Renal cortex interstitium (tissue), 15 donors: ENCODE measurements around the gene WDR27. TPM values are rescaled to one million over a fixed set of nuclear protein-coding genes. Genes with fewer than 3 reads are reported as not detected.

Source experiments
- DNase-seq, 11 donors: peaks; one replicate each; pipeline ENCODE4 v3.0.0-alpha.2; 2013; ENCODE audit warnings: low read depth in 9 of 11, low spot score in 4 of 11; ENCODE audit errors: extremely low read depth in 1 of 11
- long read RNA-seq, 16 experiments: transcript quantifications; one replicate each; lab custom pipeline, GENCODE V29; 2026
- polyA plus RNA-seq, 3 donors: library from polyadenylated mRNA; unstranded; fragments of 120-200 nt; gene quantifications; one replicate each; pipeline ENCODE4 v1.2.1, GENCODE V29; 2013; ENCODE audit not compliant: insufficient read length in 3 of 3

Gene WDR27
- 100 to 1,000 TPM in 1 of 3 donors, 10 to 100 TPM in 2; 44.0 to 105 (median 56.7) TPM for polyA plus RNA-seq
- long read RNA-seq, donor 1, partial matches to known transcripts: 0 of 1 reads
- long read RNA-seq, donor 1, other reads (novel, unspliced or antisense): 0 of 1 reads
- long read RNA-seq, donor 2, partial matches to known transcripts: 0 of 1 reads
- long read RNA-seq, donor 2, other reads (novel, unspliced or antisense): 0 of 1 reads
- long read RNA-seq, donor 3, partial matches to known transcripts: 0 of 2 reads
- long read RNA-seq, donor 3, other reads (novel, unspliced or antisense): 0 of 2 reads
- long read RNA-seq, donor 4, partial matches to known transcripts: 30 of 33 reads
- long read RNA-seq, donor 4, other reads (novel, unspliced or antisense): 0 of 33 reads
- long read RNA-seq, donor 5: 0 reads
- long read RNA-seq, donor 6, partial matches to known transcripts: 0 of 4 reads
- long read RNA-seq, donor 6, other reads (novel, unspliced or antisense): 0 of 4 reads
- long read RNA-seq, donor 7: 0 reads
- long read RNA-seq, donor 8: 0 reads
- long read RNA-seq, donor 9, partial matches to known transcripts: 5 of 6 reads
- long read RNA-seq, donor 9, other reads (novel, unspliced or antisense): 0 of 6 reads
- long read RNA-seq, donor 10, partial matches to known transcripts: 6 of 7 reads
- long read RNA-seq, donor 10, other reads (novel, unspliced or antisense): 0 of 7 reads
- long read RNA-seq, donor 11, partial matches to known transcripts: 5 of 7 reads
- long read RNA-seq, donor 11, other reads (novel, unspliced or antisense): 0 of 7 reads
- long read RNA-seq, donor 12: 0 reads
- long read RNA-seq, donor 13: 0 reads
- long read RNA-seq, donor 14, partial matches to known transcripts: 0 of 1 reads
- long read RNA-seq, donor 14, other reads (novel, unspliced or antisense): 0 of 1 reads
- long read RNA-seq, donor 15, partial matches to known transcripts: 0 of 3 reads
- long read RNA-seq, donor 15, other reads (novel, unspliced or antisense): 0 of 3 reads
- long read RNA-seq, donor 16, transcript WDR27-205 (4 exons, 951 nt): major isoform, 6 of 34 reads
- long read RNA-seq, donor 16, transcript WDR27-211 (3 exons, 3,175 nt): minor isoform, 5 of 34 reads
- long read RNA-seq, donor 16, partial matches to known transcripts: 20 of 34 reads
- long read RNA-seq, donor 16, other reads (novel, unspliced or antisense): 0 of 34 reads

GRCh38 chr6:169701954-169702839, at the start of gene WDR27, which contains the start of gene C6orf120:
WDR27 (minus strand) TSS chr6:169702029; CDS start chr6:169689005, 13,024 bp downstream.
C6orf120 (plus strand) TSS chr6:169702126; CDS start chr6:169702460, 334 bp downstream.
- peak; percentile 86 to 95 (median 94) for DNase-seq

GRCh38 chr6:169746556-169746955, 44.7 kb upstream of the WDR27 start:
- no peak for DNase-seq

GRCh38 chr6:169745405-169745804, 43.6 kb upstream of the WDR27 start:
- no peak for DNase-seq

GRCh38 chr6:169741344-169741743, 39.5 kb upstream of the WDR27 start:
- DNase-seq: no peak

GRCh38 chr6:169738976-169739529, 37.2 kb upstream of the WDR27 start:
- DNase-seq: no peak

- DNase-seq: no peak
These were observed 36.6 kb upstream of the WDR27 start for GRCh38 chr6:169738204-169738975.

- DNase-seq: no peak
These were observed 28.1 kb upstream of the WDR27 start for GRCh38 chr6:169729961-169730360.

GRCh38 chr6:169726963-169727362, 25.1 kb upstream of the WDR27 start:
- no peak for DNase-seq

- DNase-seq: no peak
These were observed 24.2 kb upstream of the WDR27 start for GRCh38 chr6:169726049-169726400.

GRCh38 chr6:169725125-169726048, 23.6 kb upstream of the WDR27 start:
- peak in 7 of 11 donors; percentile 36 to 60 (median 46) for DNase-seq

- peak in 8 of 11 donors; percentile 39 to 78 (median 70) for DNase-seq
These were observed 22.8 kb upstream of the WDR27 start, which contains the start of gene PHF10 for GRCh38 chr6:169724494-169725124. PHF10 (minus strand) TSS chr6:169724500; CDS start chr6:169723931, 569 bp downstream.

- peak in 3 of 11 donors; percentile 19 to 31 (median 31) for DNase-seq
These were observed 22.2 kb upstream of the WDR27 start for GRCh38 chr6:169723991-169724493.

- DNase-seq: peak in 7 of 11 donors; percentile 61 to 71 (median 63)
These were observed 21.5 kb upstream of the WDR27 start for GRCh38 chr6:169723200-169723909.

- peak in 5 of 11 donors; percentile 18 to 42 (median 35) for DNase-seq
These were observed 20.8 kb upstream of the WDR27 start for GRCh38 chr6:169722362-169723199.
